Neutrophil (primary cell): Measurements from ENCODE around the gene MYO5B.

ENCODE experiments used
- H3K27ac ChIP-seq: fragments of 200-600 bp; sonication (generic); 2 replicates; pipeline ENCODE4 v1.5.1; 2016; ENCODE audit warnings: mild to moderate bottlenecking, moderate library complexity
- H3K27me3 ChIP-seq: fragments of 200-600 bp; sonication (generic); 2 replicates; pipeline ENCODE4 v1.6.0; 2016; ENCODE audit warnings: mild to moderate bottlenecking
- H3K36me3 ChIP-seq: fragments of 200-600 bp; sonication (generic); 2 replicates; pipeline ENCODE4 v1.5.1; 2017
- H3K4me1 ChIP-seq, 2 experiments: fragments of 200-600 bp in 1 of 2; sonication (generic) in 1 of 2; 1 replicate in 1 of 2; 2 replicates in 1 of 2; pipeline versions ENCODE4 v1.5.1 to v1.6.1; 2013 to 2016; ENCODE audit warnings: low read depth in 1 of 2, low read length in 1 of 2, mild to moderate bottlenecking in 1 of 2, moderate library complexity in 1 of 2; ENCODE audit not compliant: control insufficient read depth in 1 of 2, insufficient read depth in 1 of 2
- H3K4me3 ChIP-seq, 2 experiments: fragments of 200-600 bp in 1 of 2; sonication (generic) in 1 of 2; 1 replicate in 1 of 2; 2 replicates in 1 of 2; pipeline ENCODE4 v1.5.1; 2013 to 2016; ENCODE audit warnings: low read depth in 1 of 2, low read length in 1 of 2, mild to moderate bottlenecking in 1 of 2, moderate library complexity in 1 of 2
- H3K9me3 ChIP-seq: fragments of 200-600 bp; sonication (generic); 2 replicates; pipeline ENCODE4 v1.5.1; 2016
- CTCF ChIP-seq: fragments of 200-600 bp; sonication (generic); IDR thresholded peaks from 2 replicates; pipeline ENCODE4 v1.5.1; 2016; ENCODE audit warnings: antibody characterized with exemption

MYO5B gene

DNA sequence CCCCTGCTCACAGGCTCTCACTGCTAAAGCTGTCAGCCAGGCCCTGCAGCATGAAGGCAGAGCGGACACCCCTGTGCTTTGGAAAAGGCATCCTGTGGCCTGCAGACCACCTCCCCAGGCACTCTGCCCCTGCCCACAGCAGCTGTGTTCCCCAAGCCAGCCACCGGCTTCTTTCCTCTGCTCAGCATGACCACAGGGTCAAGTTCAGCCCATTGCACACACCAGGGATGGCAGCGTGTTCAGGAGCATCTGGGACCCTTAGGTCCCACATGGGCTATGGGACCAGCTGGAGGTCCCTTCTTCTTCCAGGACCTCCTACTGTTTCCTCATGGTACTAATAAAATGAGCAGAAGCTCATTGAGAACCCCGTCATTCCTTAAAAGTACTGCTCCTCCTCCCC lies 263.2 kb downstream of the MYO5B start:
- no peaks in the 10 kb centered on the region for H3K27me3 ChIP-seq
- no peak overlapping the region for H3K4me3 ChIP-seq
- H3K4me1 ChIP-seq = no peaks in the 10 kb centered on the region
- H3K27ac ChIP-seq = no peak overlapping the region
- no peaks in the 10 kb centered on the region for H3K36me3 ChIP-seq
- no peaks in the 10 kb centered on the region for H3K9me3 ChIP-seq
- no peak for TF ChIP-seq CTCF

GRCh38 chr18:49931179-49931578 lies 263.8 kb downstream of the MYO5B start:
- Histone ChIP-seq H3K36me3 (no peaks in the 10 kb centered on the region), H3K9me3 (no peaks in the 10 kb centered on the region), H3K27ac (no peak overlapping the region), H3K4me1 (no peaks in the 10 kb centered on the region), H3K4me3 (no peak overlapping the region), H3K27me3 (no peaks in the 10 kb centered on the region)
- no peak for TF ChIP-seq CTCF

DNA sequence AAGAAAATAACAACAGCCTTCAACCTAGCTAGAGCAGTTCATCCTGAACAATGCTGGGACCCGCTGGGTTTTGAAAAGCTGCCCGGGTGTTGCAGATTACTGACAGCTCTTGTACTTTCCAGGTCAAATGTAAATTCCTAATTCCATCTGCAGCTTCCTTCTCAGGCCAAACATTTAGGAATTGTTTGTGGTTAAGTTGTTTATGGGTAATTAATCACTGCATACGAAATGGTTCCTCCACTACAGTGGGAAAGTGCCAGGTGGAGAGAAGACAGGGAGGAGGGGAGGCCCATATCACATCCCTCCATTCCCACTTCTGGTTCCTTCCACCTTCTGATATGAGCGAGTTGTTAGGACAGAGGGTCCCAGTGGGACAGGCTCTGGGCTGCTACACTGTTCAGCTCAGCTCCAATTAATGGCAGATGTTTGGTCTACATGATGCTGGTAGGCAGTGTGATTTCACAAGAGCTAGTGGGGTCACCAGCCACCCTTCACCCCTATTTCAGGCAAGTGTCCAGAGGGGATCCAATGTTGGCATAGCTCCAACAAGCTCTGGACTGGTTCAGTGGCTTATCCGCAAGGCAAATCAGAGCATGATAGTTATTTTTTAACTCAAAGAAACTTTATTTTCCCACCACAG lies 268.7 kb downstream of the MYO5B start:
- Histone ChIP-seq H3K9me3 (no peaks in the 10 kb centered on the region), H3K4me1 (no peaks in the 10 kb centered on the region), H3K4me3 (no peak overlapping the region), H3K36me3 (no peaks in the 10 kb centered on the region), H3K27me3 (peaks cover 21% of the 10 kb centered on the region), H3K27ac (no peak overlapping the region)
- no peak for TF ChIP-seq CTCF

DNA sequence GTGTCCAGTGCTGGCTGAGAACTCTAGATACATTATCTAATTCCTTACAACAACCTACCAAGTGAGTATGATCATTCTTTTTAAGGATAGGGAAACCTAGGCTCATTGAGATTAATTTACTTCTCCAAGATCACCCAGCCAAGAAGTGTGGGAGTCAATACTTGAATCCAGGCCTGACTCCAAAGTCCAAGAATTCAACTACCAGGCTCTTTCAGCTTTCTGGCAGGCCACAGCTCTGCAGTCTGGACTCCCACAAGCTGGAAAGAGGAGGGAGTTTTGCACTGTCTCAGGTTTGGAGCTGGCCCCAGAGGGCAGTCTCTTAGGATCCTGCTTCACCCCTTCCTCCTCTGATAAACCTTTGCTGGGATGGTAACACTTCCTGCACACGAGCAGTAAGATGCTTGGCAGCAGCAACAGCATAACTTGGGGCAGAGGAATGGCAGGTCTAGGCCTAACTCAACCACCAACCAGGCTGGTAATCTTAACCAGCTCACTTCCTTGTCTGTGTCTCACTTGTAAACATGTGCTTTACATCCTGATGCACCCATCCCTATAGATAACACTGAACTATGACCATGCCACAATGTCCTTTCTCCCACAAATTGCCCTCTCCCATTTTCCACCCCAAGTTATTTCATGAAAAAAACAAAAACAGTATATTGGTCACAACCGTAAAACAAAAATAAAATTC lies 270.5 kb downstream of the MYO5B start:
- H3K36me3 ChIP-seq = no peaks in the 10 kb centered on the region
- no peak overlapping the region for H3K4me3 ChIP-seq
- peaks cover 39% of the 10 kb centered on the region for H3K27me3 ChIP-seq
- no peak for TF ChIP-seq CTCF
- H3K27ac ChIP-seq = no peak overlapping the region
- H3K4me1 ChIP-seq = no peaks in the 10 kb centered on the region
- H3K9me3 ChIP-seq = no peaks in the 10 kb centered on the region

GRCh38 chr18:49922228-49922627 lies 272.7 kb downstream of the MYO5B start:
- Histone ChIP-seq H3K36me3 (no peaks in the 10 kb centered on the region), H3K4me3 (no peak overlapping the region), H3K4me1 (no peaks in the 10 kb centered on the region), H3K9me3 (no peaks in the 10 kb centered on the region), H3K27ac (no peak overlapping the region), H3K27me3 (peaks cover 47% of the 10 kb centered on the region)
- TF ChIP-seq CTCF = no peak
